ENCODE measurements around the gene PKLR. TPM values are rescaled to one million over a fixed set of nuclear protein-coding genes. Genes with fewer than 3 reads are reported as not detected.

Gene PKLR
- total and polyA plus RNA-seq, 2 of the 4 experiments (the other 2 are of a cell fraction), result 0.03 TPM; not detected in 1

- TF ChIP-seq CTCF (conservative IDR thresholded peaks at IDR 0.05; ENCODE audit: low read depth, low read length), result peak; percentile 78
These were observed 24.0 kb downstream of the PKLR start, which contains the start of gene HCN3 (continued) for GRCh38 chr1:155277070-155277901.
